Body of pancreas (tissue), 4 donors: ENCODE data around the gene SEPTIN5.

Experiments
- CTCF ChIP-seq, 7 experiments: fragments of 450-650 bp in 4 of 7; fragments of 200-600 bp in 3 of 7; sonication (generic) in 3 of 7; IDR thresholded peaks; one replicate each; pipeline ENCODE4 v1.5.1; 2016 to 2019; ENCODE audit warnings: antibody characterized with exemption in 7 of 7
- POLR2A ChIP-seq, 3 donors: fragments of 450-650 bp; IDR thresholded peaks; one replicate each; pipeline ENCODE4 v1.6.1; 2016; ENCODE audit warnings: antibody characterized with exemption in 3 of 3, mild to moderate bottlenecking in 2 of 3

- TF ChIP-seq CTCF (IDR thresholded peaks at IDR 0.05): no peak
- no peak for TF ChIP-seq POLR2A (IDR thresholded peaks at IDR 0.05)
Measured at GRCh38 chr22:19734837-19735382, 20.6 kb downstream of the SEPTIN5 start.
